ENCODE data around the gene MRGPRX4.
A peak's percentile ranks its signal among the peaks of the same experiment; 100 is the strongest.
"Not testable (repeated sequence)": the region's sequence is repeated elsewhere in the genome, so short reads cannot be mapped to it uniquely, and the experiment has no call there.

Gene MRGPRX4

DNA sequence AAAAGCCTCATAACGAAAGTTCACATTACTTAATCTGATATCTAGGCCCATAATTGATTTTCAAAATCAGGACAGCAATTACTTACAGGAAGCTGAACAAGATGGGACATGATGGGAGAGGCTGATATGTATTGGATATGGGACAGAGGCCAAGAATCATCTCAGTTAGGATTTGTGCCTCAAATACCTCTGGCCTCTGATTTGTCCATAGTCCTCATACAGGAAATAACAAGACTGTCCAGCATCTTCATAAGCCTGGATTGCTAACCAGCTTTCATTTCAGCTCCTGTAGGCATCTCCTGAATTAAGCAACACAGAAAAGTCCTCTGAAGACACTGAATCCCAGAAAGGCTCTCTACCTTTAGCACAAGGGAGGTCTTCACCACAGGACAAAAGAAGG, 4.3 kb upstream of the MRGPRX4 start:
- peaks cover 0 to 7% (median 0%) of the 10 kb centered on the region in 11 experiments; a peak in 5 of 22 replicates for H3K9me3 ChIP-seq (replicated peaks in 1 of 11)
- H4K20me1 ChIP-seq: no peaks in the 10 kb centered on the region
- no peak overlapping the region for H3K9ac ChIP-seq
- H3K4me1 ChIP-seq: peaks cover 0 to 12% (median 0%) of the 10 kb centered on the region in 10 experiments; a peak in 2 of 20 replicates
- H3K27ac ChIP-seq: no peak overlapping the region
- no peaks in the 10 kb centered on the region for H3K36me3 ChIP-seq
- TF ChIP-seq Cebpa-rat (IDR thresholded peaks at IDR 0.05): no peak
- no peak overlapping the region for H3K4me3 ChIP-seq
- H3K27me3 ChIP-seq: no peaks in the 10 kb centered on the region
- no peak overlapping the region for H3K4me2 ChIP-seq

DNA sequence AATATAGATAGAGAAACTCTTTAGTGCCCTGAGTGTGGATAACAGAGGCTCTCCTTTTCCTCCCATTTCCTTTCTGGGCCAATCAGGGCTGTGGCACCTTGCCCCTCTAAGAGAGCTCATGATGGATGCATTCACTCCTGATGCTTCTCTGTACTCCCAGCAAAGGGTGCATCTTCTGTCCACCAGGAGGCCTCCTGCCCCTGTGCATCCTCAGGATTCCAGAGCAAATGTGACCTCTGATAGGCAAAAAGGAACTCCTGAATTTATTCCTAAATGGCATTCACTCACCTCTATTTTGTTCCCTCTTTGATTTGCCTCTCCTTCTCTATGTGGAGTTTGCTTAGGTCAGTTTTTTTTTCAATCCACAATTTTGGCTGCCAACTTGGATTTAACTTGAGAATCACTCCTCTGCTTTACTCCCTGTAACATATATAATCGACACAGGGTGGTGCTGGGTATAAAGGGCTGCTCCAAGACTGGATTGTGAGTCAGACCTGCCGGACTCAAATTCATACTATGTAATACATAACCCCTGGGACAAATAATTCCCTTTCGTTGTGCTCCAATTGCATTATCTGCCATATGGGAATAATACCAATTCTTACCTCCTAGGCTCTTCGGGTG, 1.1 kb upstream of the MRGPRX4 start:
- H4K20me1 ChIP-seq: no peaks in the 10 kb centered on the region
- H3K27me3 ChIP-seq: no peaks in the 10 kb centered on the region
- no peak overlapping the region for H3K4me2 ChIP-seq
- no peaks in the 10 kb centered on the region for H3K36me3 ChIP-seq
- no peak overlapping the region for H3K4me3 ChIP-seq
- no peak overlapping the region for H3K9ac ChIP-seq
- H3K9me3 ChIP-seq (replicated peaks in 1 of 11): peaks cover 0 to 5% (median 0%) of the 10 kb centered on the region in 11 experiments; a peak in 5 of 22 replicates
- no peaks in the 10 kb centered on the region for H3K4me1 ChIP-seq
- no peak overlapping the region for H3K27ac ChIP-seq
- no peak for TF ChIP-seq Cebpa-rat (IDR thresholded peaks at IDR 0.05)

DNA sequence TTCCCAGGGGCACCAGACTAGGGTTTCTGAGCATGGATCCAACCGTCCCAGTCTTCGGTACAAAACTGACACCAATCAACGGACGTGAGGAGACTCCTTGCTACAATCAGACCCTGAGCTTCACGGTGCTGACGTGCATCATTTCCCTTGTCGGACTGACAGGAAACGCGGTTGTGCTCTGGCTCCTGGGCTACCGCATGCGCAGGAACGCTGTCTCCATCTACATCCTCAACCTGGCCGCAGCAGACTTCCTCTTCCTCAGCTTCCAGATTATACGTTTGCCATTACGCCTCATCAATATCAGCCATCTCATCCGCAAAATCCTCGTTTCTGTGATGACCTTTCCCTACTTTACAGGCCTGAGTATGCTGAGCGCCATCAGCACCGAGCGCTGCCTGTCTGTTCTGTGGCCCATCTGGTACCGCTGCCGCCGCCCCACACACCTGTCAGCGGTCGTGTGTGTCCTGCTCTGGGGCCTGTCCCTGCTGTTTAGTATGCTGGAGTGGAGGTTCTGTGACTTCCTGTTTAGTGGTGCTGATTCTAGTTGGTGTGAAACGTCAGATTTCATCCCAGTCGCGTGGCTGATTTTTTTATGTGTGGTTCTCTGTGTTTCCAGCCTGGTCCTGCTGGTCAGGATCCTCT, 709 bp downstream of the MRGPRX4 start:
- no peaks in the 10 kb centered on the region for H3K36me3 ChIP-seq
- no peaks in the 10 kb centered on the region for H3K4me1 ChIP-seq
- H3K4me2 ChIP-seq: no peak overlapping the region
- no peak overlapping the region for H3K4me3 ChIP-seq
- H4K20me1 ChIP-seq: no peaks in the 10 kb centered on the region
- H3K9me3 ChIP-seq (replicated peaks in 1 of 11): no peaks in the 10 kb centered on the region
- H3K27ac ChIP-seq: no peak overlapping the region
- H3K9ac ChIP-seq: no peak overlapping the region
- H3K27me3 ChIP-seq: no peaks in the 10 kb centered on the region
- TF ChIP-seq Cebpa-rat (IDR thresholded peaks at IDR 0.05): no peak

DNA sequence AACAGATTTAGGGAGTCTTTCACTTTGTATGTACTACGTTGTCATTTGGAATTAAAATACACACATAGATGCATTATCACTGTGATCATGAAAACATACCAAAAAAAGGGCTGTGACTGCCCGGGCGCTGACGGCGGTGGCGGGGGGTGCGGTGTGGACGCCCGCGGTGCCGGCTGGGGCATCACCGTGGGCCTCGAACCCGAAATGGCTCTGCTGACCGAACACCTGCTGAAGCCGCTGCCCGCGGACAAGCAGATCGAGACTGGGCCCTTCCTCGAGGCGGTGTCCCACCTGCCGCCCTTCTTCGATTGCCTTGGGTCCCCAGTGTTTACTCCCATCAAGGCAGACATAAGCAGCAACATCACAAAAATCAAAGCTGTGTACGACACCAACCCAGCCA, 16.2 kb downstream of the MRGPRX4 start:
- H3K9me3 ChIP-seq (replicated peaks in 1 of 11): no peaks in the 10 kb centered on the region; a peak in 2 of 22 replicates
- H3K9ac ChIP-seq: no peak overlapping the region
- no peak for TF ChIP-seq Cebpa-rat (IDR thresholded peaks at IDR 0.05)
- H3K27me3 ChIP-seq: no peaks in the 10 kb centered on the region
- peaks cover 0 to 34% (median 3%) of the 10 kb centered on the region in 10 experiments; a peak in 10 of 20 replicates for H3K4me1 ChIP-seq
- H3K4me2 ChIP-seq: no peak overlapping the region
- H4K20me1 ChIP-seq: no peaks in the 10 kb centered on the region
- no peak overlapping the region for H3K4me3 ChIP-seq
- H3K36me3 ChIP-seq: no peaks in the 10 kb centered on the region
- no peak overlapping the region for H3K27ac ChIP-seq

DNA sequence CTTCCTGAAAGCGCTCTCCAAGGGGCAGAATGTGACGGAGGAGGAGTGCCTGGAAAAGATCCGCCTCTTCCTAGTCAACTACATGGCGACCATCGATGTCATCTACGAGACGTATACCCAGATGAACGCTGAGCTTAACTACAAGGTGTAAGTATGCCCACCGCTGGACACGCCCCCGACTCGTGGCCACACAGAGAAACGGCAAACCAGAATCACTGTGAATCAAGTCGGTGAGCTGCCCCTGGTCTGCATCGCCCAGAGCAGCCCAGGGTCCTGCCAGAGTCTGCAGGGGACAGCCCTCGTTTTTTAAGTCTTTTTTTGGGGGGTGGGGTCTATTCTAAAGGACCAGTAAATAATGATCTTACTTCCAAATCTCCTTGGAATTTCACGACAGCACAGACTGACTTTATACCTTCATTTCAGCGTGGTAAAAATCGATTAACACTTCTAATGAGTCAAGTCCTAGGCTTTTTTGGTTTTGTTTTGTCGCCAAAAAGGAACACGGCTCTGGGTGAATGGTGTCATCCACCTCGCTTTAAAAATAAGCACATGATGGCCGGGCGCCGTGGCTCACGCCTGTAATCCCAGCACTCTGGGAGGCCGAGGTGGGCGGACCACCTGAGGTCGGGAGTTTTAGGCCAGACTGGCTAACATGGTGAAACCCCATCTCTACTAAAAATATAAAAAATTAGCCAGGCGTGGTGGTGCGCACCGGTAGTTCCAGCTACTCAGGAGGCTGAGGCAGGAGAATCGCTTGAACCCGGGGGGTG, 17.0 kb downstream of the MRGPRX4 start:
- H3K4me3 ChIP-seq; H3K4me2 ChIP-seq; H3K36me3 ChIP-seq; H4K20me1 ChIP-seq; H3K9ac ChIP-seq; H3K27ac ChIP-seq; H3K27me3 ChIP-seq; H3K9me3 ChIP-seq (replicated peaks in 1 of 11): not testable (repeated sequence)
- peaks cover 0 to 34% (median 3%) of the 10 kb centered on the region in 10 experiments; a peak in 10 of 20 replicates for H3K4me1 ChIP-seq

DNA sequence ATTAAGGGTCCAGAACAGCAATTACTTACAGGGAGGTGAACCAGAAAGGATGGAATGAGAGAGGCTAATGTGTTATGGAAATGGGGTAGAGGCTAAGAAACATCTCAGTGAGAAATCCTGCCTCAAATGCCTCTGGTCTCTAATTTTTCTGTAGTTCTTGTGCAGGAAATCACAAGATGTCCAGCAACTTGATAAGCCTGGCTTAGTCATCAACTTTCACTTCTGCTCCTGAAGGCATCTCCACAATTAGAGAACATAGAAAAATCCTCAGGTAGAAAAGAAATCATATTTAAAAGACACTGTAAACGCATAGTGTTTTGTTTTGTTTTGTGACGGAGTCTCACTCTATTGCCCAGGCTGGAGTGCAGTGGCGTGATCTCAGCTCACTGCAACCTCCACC, 18.7 kb downstream of the MRGPRX4 start:
- no peak overlapping the region for H3K9ac ChIP-seq
- H3K27ac ChIP-seq: peak overlapping the region in 2 of 11 experiments; percentile 44 to 49; a peak in 3 of 22 replicates
- H3K4me3 ChIP-seq: no peak overlapping the region
- TF ChIP-seq Cebpa-rat (IDR thresholded peaks at IDR 0.05): no peak
- H3K36me3 ChIP-seq: no peaks in the 10 kb centered on the region
- peaks cover 0 to 2% (median 0%) of the 10 kb centered on the region in 11 experiments; a peak in 2 of 22 replicates for H3K9me3 ChIP-seq (replicated peaks in 1 of 11)
- peak overlapping the region in 4 of 11 experiments; percentile 29 to 77 (median 65); a peak in 8 of 22 replicates for H3K4me2 ChIP-seq
- peaks cover 0 to 34% (median 3%) of the 10 kb centered on the region in 10 experiments; a peak in 10 of 20 replicates for H3K4me1 ChIP-seq
- no peaks in the 10 kb centered on the region for H4K20me1 ChIP-seq
- no peaks in the 10 kb centered on the region for H3K27me3 ChIP-seq

DNA sequence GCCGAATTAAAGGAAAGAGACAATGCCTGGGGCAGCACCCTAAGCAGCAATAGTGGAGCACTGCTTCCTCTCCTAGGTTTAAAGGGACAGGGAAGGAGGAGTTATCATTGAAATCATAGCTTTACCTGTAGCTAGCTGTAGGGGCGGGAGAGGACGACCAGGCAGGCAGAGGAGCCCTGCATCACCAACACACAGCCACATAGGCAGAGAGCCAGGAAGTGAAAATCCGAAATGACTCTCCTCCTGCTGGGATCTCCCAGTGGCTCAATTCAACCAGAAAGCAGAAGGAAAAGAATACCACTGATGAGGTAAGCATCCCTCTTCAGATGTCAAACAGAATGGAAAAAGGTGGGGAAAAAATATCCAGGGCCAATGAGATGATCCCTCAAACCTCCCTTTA, 20.4 kb downstream of the MRGPRX4 start:
- H3K4me2 ChIP-seq: peak overlapping the region in 5 of 11 experiments; percentile 9 to 77 (median 53); a peak in 7 of 22 replicates
- no peaks in the 10 kb centered on the region for H3K27me3 ChIP-seq
- H3K9me3 ChIP-seq (replicated peaks in 1 of 11): peaks cover 11 to 17% (median 12%) of the 10 kb centered on the region in 11 experiments
- H3K27ac ChIP-seq: no peak overlapping the region
- no peaks in the 10 kb centered on the region for H4K20me1 ChIP-seq
- TF ChIP-seq Cebpa-rat (IDR thresholded peaks at IDR 0.05): no peak
- H3K4me1 ChIP-seq: peaks cover 0 to 34% (median 3%) of the 10 kb centered on the region in 10 experiments; a peak in 10 of 20 replicates
- no peak overlapping the region for H3K9ac ChIP-seq
- no peak overlapping the region for H3K4me3 ChIP-seq
- H3K36me3 ChIP-seq: no peaks in the 10 kb centered on the region

DNA sequence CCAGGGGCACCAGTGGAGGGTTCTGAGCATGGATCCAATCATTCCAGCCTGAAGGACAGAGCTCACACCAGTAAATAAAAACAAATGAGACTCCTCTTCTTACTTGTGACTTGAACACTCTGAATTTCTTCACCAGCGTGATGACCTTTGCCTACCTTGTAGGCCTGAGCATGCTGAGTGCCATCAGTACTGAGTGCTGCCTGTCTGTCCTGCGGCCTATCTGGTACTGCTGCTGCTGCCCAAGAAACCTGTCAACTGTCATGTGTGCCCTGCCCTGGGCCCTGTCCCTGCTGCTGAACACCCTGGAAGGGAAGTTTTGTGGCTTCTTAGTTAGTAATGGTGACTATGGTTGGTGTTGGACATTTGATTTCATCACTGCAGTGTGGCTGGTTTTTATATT, 23.9 kb downstream of the MRGPRX4 start:
- TF ChIP-seq Cebpa-rat (IDR thresholded peaks at IDR 0.05): no peak
- H4K20me1 ChIP-seq: no peaks in the 10 kb centered on the region
- peaks cover 18 to 26% (median 23%) of the 10 kb centered on the region in 11 experiments for H3K9me3 ChIP-seq (replicated peaks in 1 of 11)
- H3K36me3 ChIP-seq: no peaks in the 10 kb centered on the region
- H3K27me3 ChIP-seq: no peaks in the 10 kb centered on the region
- no peak overlapping the region for H3K4me3 ChIP-seq
- no peak overlapping the region for H3K4me2 ChIP-seq
- H3K27ac ChIP-seq: no peak overlapping the region
- no peak overlapping the region for H3K9ac ChIP-seq
- peaks cover 0 to 20% (median 3%) of the 10 kb centered on the region in 10 experiments; a peak in 9 of 20 replicates for H3K4me1 ChIP-seq

DNA sequence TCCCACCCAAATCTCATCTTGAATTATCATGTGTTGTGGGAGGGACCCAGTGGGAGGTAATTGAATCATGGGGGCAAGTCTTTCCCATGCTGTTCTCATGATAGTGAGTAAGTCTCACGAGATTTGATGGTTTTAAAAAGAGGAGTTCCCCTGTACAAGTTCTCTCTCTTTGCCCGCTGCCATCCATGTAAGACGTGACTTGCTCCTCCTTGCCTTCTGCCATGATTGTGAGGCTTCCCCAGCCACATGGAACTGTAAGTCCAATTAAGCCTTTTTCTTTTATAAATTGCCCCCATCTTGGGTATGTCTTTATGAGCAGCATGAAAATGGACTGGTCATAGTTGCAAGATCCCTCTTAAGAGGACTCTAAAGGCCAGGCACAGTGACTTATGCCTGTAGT, 25.1 kb downstream of the MRGPRX4 start:
- H3K36me3 ChIP-seq, H3K9ac ChIP-seq, H3K4me1 ChIP-seq, H3K27me3 ChIP-seq, H3K27ac ChIP-seq, H3K4me2 ChIP-seq, H4K20me1 ChIP-seq, H3K4me3 ChIP-seq: not testable (repeated sequence)
- H3K9me3 ChIP-seq (replicated peaks in 1 of 11): peaks cover 18 to 28% (median 23%) of the 10 kb centered on the region in 11 experiments

Data from BLaER1 treated with 17β-estradiol and CSF1 and Interleukin-3, amounts not matched to agents 10 nM and 100 nM (cell line).